Stimulated activated CD4-positive, alpha-beta T cell treated with anti-CD3 and anti-CD28 coated beads, Interleukin-1b, Interleukin-23, amount 100 ng/mL, for 4 hours (primary cell): ENCODE results near the gene TMEM150B.
"Not testable (repeated sequence)": the region's sequence is repeated elsewhere in the genome, so short reads cannot be mapped to it uniquely, and the experiment has no call there.

Experiments used
- DNase-seq, 2 donors: peaks; one replicate each; pipeline ENCODE4 v3.0.0-alpha.2; 2020; ENCODE audit warnings: low read depth in 2 of 2

The TMEM150B gene

GRCh38 chr19:55339889-55340783, 15.0 kb upstream of the TMEM150B start:
- DNase-seq = no peak

- DNase-seq = peak; percentile 100
These were observed 14.2 kb upstream of the TMEM150B start, which contains the start of gene KMT5C for GRCh38 chr19:55339105-55339888. Gene KMT5C, plus strand, starts transcription at chr19:55339876. Its CDS starts 2,061 bp downstream, at chr19:55341937.

DNA sequence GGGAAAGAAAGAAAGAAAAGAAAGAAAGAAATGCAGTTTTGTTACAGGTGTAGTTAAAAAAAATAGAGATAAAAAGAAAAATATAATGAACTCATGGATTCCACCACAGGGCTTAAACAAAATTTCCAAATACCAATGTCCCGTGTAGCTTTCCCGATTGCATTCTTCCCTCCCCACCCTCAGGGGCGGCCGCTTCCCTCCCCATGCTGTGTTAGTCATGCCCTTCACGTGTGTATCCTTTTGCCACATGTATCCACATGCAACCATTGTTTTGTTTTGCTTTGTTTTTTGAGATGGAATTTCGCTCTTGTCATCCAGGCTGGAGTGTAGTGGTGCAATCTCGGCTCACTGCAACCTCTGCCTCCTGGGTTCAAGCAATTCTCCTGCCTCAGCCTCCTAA, 11.0 kb upstream of the TMEM150B start:
- DNase-seq = no peak

- no peak for DNase-seq
These were observed 8.7 kb upstream of the TMEM150B start for GRCh38 chr19:55333870-55334269.

- DNase-seq = not testable (repeated sequence)
These were observed 4.7 kb upstream of the TMEM150B start for GRCh38 chr19:55329791-55330190.

DNA sequence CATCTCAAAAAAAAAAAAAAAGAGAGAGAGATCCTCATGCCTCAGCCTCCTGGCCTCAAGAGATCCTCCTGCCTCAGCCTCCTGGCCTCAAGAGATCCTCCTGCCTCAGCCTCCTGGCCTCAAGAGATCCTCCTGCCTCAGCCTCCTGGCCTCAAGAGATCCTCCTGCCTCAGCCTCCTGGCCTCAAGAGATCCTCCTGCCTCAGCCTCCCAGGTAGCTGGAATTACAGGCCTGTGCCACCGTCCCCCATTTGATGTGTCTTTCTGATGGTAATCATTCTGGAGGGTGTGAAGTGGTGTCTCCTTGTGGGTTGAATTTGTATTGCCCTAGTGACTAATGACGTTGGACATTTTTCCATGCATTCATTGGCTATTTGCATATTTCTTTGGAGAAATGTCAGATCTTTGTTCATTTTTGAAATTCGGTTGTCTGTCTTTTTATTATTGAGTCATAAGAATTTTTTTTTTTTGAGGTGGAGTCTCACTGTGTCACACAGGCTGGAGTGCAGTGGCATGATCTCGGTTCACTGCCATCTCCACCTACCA, 3.7 kb upstream of the TMEM150B start:
- not testable (repeated sequence) for DNase-seq

DNA sequence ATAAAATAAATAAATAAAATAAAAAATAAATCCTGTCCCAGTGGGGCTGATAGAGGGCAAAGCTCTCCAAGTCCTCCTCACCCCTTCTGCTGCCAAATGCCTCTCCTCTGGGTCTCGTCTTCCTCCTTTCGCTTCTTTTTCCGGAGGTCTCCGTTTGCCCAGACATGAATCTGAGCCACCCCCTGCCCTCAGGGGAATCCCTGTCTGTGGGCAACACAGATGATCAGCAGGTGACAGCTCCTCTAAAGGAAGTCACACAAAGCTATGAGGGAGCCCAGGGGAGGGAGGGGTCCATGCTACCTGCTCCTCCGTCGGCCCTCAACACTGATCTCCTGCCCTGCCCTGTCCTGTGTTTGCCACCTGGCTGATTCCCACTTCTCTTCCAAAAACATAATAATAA, 479 bp downstream of the TMEM150B start:
- DNase-seq = no peak

DNA sequence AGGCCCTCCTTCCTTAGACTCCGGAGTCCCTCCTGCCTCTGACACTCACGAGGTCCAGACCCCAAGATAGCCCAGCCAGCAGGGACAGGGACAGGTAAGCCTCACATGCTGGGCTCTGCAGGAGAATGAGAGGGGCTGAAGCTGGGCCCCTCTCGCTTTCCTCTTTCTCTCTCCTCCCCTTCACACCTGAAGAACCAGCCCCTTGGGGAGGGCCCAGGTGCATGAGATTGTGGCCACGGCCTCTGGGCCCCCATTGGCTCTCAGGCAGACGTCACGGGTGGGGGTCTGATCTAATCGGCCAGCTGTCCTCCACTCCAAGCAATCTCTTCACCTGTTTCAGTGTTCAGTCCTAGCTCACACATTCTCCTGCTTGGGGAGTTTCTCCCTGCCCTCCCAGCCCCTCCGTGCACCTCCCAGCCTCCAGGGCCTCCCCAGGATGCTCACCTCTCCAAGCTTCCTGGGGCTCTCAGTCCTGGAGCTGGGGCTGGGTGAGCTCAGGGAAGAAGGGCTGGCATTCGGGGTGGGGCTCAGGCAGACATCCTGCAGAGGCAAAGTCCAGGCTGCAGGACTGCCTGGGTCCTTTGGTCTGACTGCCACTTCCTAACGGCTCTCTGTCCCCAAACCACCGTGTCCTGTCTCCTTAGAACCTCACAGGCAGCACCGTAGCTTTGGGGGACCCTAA, 2.8 kb downstream of the TMEM150B start:
- no peak for DNase-seq

DNA sequence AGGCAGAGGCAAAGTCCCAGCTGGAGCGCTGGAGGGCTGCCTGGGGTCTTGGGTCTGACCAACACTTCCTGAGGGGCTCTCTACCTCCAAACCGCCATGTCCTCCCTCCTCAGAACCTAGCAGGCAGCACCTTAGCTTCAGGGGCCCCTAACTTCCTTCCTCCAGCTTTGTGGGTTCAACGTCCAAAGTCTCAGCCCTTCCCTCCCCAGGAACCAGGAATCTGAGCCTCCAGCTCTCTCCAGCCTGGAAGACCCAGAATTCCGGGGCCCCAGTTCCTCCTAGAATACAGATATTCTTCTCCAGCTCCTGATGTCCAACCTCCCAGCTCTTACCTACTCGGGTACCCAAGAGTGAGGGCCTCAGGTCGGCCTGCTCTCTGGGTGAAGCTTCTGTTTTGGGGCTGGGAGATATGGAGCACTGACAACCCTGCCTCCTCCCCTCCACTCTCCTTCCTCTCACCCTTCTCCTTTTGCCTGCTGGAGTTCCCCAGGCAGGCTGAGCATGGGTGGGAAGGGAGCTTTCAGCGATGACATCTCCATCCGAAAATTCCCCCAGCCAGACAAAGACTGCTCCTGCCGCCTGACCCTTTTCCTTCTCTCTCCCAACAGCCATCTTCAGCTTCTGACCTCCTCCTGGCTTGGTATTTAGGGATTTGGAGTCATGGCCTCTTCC, 3.5 kb downstream of the TMEM150B start:
- DNase-seq = no peak

DNA sequence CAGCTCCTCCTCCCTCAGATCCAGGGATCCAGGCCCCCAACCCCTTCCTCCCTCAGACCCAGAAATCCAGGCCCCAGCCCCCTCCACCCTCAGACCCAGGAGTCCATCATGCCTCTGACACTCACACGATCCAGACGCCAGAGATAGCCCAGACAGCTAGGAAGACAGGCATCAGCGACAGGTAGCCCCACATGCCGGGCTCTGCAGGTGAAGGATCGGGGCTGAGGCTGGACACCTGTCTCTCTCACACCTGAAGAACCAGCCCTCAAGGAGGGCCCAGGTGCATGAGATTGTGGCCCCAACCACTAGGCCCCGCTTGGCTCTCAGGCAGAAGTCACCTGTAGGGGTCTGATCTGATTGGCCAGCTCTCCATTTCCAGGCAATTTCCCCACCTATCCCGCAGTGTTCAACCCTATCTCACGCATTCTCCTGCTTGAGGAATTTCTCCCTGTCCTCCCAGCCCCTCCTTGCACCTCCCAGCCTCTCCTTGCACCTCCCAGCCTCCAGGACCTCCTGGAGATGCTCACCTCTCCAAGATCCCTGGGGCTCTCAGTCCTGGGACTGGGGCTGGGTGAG, 4.2 kb downstream of the TMEM150B start:
- DNase-seq = no peak

DNA sequence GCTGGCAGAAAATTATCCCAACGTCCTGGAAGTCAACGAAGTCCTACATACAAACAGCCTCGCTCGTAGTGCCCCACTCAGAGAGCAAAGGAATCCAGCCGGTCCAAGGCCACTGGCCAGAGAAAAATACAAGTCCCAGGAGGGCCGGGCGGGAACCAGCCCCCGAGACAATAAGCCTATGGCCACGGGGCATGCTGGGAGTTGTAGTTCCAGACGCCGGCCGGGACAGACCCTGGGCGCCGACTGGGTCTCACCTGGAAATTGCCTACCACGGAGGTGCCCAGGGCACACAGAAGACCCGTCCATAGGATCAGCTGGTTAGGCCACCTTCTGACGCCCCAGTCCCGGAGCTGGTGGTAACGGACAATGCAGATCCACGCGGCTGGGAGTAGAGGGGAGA, 5.4 kb downstream of the TMEM150B start:
- no peak for DNase-seq

DNA sequence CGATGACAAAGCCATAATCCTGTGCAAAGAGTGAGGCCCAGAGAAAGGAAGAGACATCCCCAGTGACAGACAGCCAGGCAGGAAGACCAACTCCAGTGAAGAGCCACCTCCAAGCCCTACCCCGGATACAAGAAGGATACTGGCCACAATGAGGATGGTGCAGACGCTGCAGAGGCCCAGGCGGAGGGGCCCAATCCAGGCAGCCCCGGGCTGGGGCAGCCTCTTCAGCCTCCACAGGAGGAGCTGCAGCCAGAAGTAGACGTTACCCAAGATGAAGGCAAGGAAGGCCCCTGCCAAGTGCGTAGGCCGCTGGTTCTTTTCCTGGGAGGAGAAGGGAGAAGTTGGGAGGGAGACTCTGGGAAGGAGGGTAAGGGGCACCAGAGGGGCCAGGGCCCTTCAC, 8.5 kb downstream of the TMEM150B start:
- no peak for DNase-seq

DNA sequence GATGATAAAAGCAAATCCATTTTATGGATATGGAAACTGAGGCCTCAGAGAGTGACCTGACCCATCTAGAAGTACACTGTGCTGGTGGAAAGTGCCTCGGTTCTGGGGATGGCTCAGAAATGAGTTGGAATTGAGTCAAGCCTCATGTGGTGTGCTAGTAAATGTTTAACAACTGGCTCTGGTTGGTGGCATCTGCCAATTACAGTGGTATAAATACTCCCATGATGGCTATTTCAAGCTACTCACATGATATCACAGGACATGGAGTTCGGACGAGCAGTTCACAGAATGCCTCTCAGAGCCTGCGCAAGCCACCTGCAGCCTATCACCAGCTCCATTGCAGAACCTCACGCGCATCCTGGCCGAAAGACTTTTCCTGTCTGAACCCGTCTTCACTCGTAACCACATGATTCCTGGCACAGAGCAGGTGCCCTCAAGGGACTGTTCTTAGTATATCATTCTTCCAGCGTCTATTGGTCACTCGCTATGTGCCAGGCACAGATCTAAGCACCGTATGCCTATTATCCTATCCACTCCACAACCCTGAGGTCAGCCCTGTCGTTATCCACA, 9.1 kb downstream of the TMEM150B start:
- DNase-seq = no peak

- DNase-seq = no peak
These were observed 10.7 kb downstream of the TMEM150B start for GRCh38 chr19:55314396-55314795.

DNA sequence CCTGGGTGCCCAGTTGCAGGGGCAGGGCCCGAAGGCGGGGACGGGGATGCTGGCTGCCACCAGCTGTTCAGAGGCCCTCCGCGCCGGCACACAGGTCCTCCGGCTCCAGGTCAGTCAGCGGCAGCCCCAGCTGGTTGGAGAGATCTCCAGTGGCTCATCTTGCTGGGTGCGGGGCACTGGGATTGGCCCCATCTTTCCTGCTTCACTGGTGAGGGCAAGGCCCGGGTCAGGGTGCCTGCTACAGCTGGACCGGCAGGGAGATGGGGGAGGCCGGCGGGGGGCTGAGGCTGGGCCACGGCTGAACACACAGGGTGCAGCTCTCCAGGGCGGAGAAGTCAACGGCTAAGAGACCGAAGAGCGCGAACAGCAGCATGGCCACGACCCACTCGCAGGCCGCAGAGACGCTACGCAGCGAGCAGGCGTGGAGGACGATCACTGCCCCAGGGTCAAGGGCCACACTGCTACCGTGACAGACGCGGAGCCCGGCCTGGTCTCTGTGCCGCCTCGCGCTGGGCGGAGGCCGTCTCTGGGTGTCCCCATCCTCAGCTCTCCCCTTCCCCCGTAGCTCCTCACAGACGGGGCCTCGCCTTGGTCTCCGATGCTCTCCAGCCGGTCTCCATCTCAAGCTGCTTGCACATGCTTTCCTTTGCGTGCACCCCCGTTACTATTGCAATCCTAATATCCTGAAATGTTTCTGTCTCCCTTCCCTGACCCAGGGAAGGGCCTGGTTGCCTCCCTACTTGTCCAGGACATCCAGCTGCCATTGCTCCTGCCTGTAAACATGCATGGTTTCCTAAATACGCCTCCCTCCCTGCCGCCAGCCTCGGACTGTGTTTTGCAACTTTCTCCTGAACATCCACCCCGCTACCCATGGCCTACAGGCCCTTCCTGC, 12.3 kb downstream of the TMEM150B start:
- no peak for DNase-seq

GRCh38 chr19:55311797-55312196, 13.3 kb downstream of the TMEM150B start:
- DNase-seq = no peak

- DNase-seq = no peak
These were observed 13.7 kb downstream of the TMEM150B start for GRCh38 chr19:55311397-55311796.

- no peak for DNase-seq
These were observed 14.6 kb downstream of the TMEM150B start for GRCh38 chr19:55310498-55310897.

- DNase-seq = no peak
These were observed 15.7 kb downstream of the TMEM150B start for GRCh38 chr19:55309448-55309847.

DNA sequence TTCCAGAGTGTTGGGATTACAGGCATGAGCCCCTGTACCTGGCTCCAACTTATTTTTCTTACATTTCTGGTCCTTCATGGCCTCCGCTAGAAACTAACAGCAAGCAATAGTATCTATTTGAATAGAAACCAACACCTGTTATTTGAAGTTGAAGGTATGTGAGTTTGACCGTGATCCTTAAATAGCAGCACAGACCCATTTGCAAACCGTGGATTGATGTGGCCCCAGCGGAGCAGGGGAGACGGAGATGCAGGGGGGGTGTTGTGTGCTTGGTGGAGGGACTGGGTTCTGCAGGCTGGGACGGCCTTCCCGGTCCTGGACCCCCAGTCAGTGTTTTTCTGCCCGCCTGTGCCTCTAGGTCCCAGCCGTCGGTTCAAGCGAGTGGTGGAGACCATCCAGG, 16.9 kb downstream of the TMEM150B start:
- no peak for DNase-seq
